OCI-LY7 (cell line): ENCODE measurements around the gene PPIP5K2.

Experiments
- EZH2phosphoT487 ChIP-seq: fragments of 200-600 bp; sonication (generic); IDR thresholded peaks from 2 replicates; pipeline ENCODE4 v1.6.1; 2018; ENCODE audit warnings: low read depth, borderline replicate concordance, mild to moderate bottlenecking, mixed run types, antibody characterized with exemption, low read length, moderate library complexity, mixed read lengths
- TF ChIP-seq, protein P1 (sequence below): fragments of 200-600 bp; sonication (generic); conservative IDR thresholded peaks from 2 replicates; pipeline ENCODE4 v1.5.1; 2014; ENCODE audit warnings: mild to moderate bottlenecking, antibody characterized with exemption, low read length, moderate library complexity, mixed read lengths

DNA sequence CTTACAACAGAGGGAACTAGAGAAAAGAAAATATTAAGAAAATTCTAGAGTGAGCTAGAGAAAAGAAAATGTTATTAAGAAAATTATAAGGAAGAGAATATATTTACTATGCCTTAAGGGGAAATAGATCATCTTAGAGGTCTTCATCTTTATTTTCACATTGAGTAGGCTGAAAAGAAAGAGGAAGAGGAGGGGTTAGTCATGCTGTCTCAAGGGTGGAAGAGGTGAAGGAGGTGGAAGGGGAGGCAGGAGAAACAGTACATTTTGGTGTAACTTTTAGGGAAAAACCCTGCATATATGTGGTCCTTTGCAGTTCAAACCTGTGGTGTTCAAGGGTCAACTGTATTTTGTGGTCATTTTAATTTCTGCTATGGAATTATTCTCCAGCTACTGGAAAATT is 46.6 kb downstream of the PPIP5K2 start:
- TF ChIP-seq, protein P1, sequence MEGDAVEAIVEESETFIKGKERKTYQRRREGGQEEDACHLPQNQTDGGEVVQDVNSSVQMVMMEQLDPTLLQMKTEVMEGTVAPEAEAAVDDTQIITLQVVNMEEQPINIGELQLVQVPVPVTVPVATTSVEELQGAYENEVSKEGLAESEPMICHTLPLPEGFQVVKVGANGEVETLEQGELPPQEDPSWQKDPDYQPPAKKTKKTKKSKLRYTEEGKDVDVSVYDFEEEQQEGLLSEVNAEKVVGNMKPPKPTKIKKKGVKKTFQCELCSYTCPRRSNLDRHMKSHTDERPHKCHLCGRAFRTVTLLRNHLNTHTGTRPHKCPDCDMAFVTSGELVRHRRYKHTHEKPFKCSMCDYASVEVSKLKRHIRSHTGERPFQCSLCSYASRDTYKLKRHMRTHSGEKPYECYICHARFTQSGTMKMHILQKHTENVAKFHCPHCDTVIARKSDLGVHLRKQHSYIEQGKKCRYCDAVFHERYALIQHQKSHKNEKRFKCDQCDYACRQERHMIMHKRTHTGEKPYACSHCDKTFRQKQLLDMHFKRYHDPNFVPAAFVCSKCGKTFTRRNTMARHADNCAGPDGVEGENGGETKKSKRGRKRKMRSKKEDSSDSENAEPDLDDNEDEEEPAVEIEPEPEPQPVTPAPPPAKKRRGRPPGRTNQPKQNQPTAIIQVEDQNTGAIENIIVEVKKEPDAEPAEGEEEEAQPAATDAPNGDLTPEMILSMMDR, result no peak
- no peak for TF ChIP-seq EZH2phosphoT487
